Naive B cell (primary cell): ENCODE data around the gene ALK. TPM values are rescaled to one million over a fixed set of nuclear protein-coding genes. Genes with fewer than 3 reads are reported as not detected.
A peak's percentile ranks its signal among the peaks of the same experiment; 100 is the strongest.

Source experiments
- ATAC-seq, 2 donors: fragments of 150-1000 bp; cut with Tn5 transposase; 2 replicates each; pipeline ENCODE4 v1.10.0; 2021; ENCODE audit warnings: low read depth in 2 of 2, mild to moderate bottlenecking in 2 of 2, moderate library complexity in 2 of 2
- DNase-seq: peaks from one replicate; pipeline ENCODE4 v3.0.0; 2022
- H3K27ac Mint-ChIP-seq, 6 donors: one replicate each; pipeline ENCODE4 v1.8.0; 2020 to 2022; ENCODE audit warnings: mild to moderate bottlenecking in 6 of 6, mixed read lengths in 6 of 6, moderate library complexity in 5 of 6, inconsistent platforms in 2 of 6
- H3K27me3 Mint-ChIP-seq, 3 donors: one replicate each; pipeline ENCODE4 v1.8.0; 2021 to 2022; ENCODE audit warnings: mixed read lengths in 3 of 3, mild to moderate bottlenecking in 1 of 3
- H3K36me3 Mint-ChIP-seq, 2 donors: one replicate each; pipeline ENCODE4 v1.8.0; 2020 to 2022; ENCODE audit warnings: mixed read lengths in 2 of 2, inconsistent platforms in 1 of 2, mild to moderate bottlenecking in 1 of 2
- H3K4me1 Mint-ChIP-seq, 3 donors: one replicate each; pipeline ENCODE4 v1.8.0; 2020 to 2022; ENCODE audit warnings: mixed read lengths in 3 of 3, inconsistent platforms in 1 of 3, mild to moderate bottlenecking in 1 of 3, moderate library complexity in 1 of 3
- H3K4me3 Mint-ChIP-seq, 8 donors: one replicate each; pipeline ENCODE4 v1.8.0; 2020 to 2022; ENCODE audit warnings: mild to moderate bottlenecking in 8 of 8, mixed read lengths in 8 of 8, moderate library complexity in 8 of 8, inconsistent platforms in 2 of 8
- H3K9me3 Mint-ChIP-seq, 7 donors: one replicate each; pipeline ENCODE4 v1.8.0; 2020 to 2022; ENCODE audit warnings: mixed read lengths in 7 of 7, mild to moderate bottlenecking in 5 of 7, inconsistent platforms in 2 of 7, moderate library complexity in 1 of 7
- polyA plus RNA-seq, 6 donors: library from polyadenylated mRNA; unstranded; fragments of 300-500 nt; fragmentation: Illumina TruSeq; gene quantifications; one replicate each; pipeline ENCODE4 v1.2.3, GENCODE V29; 2021; ENCODE audit warnings: low read depth in 6 of 6

Gene ALK
- polyA plus RNA-seq, 6 donors from 2014 or later, result not detected

- ATAC-seq (no peak), DNase-seq (no peak)
- Mint-ChIP-seq H3K27ac (no peak overlapping the region), H3K4me3 (no peak overlapping the region), H3K36me3 (no peaks in the 10 kb centered on the region), H3K27me3 (peaks cover 10 to 51% (median 29%) of the 10 kb centered on the region in 3 donors), H3K9me3 (no peaks in the 10 kb centered on the region), H3K4me1 (no peaks in the 10 kb centered on the region)
These were observed 648.2 kb downstream of the ALK start for GRCh38 chr2:29273004-29273684.

GRCh38 chr2:29272311-29272710 lies 649.1 kb downstream of the ALK start:
- Mint-ChIP-seq H3K27ac (no peak overlapping the region), H3K36me3 (no peaks in the 10 kb centered on the region)
- ATAC-seq, result no peak

GRCh38 chr2:29270701-29271121 lies 650.7 kb downstream of the ALK start:
- H3K27me3 Mint-ChIP-seq, result peaks cover 9 to 35% (median 34%) of the 10 kb centered on the region in 3 donors
- peaks cover 0 to 4% (median 0%) of the 10 kb centered on the region in 7 donors for H3K9me3 Mint-ChIP-seq
- no peaks in the 10 kb centered on the region for H3K36me3 Mint-ChIP-seq
- no peak overlapping the region for H3K27ac Mint-ChIP-seq
- no peak for DNase-seq
- no peak for ATAC-seq
- H3K4me1 Mint-ChIP-seq, result no peaks in the 10 kb centered on the region
- H3K4me3 Mint-ChIP-seq, result no peak overlapping the region

More at GRCh38 chr2:29272311-29272710, 649.1 kb downstream of the ALK start:
- Mint-ChIP-seq H3K4me3 (no peak overlapping the region), H3K4me1 (no peaks in the 10 kb centered on the region), H3K27me3 (peaks cover 12 to 43% (median 32%) of the 10 kb centered on the region in 3 donors), H3K9me3 (peaks cover 0 to 2% (median 0%) of the 10 kb centered on the region in 7 donors)
- DNase-seq, result no peak

GRCh38 chr2:29269765-29270109 lies 651.6 kb downstream of the ALK start:
- H3K4me3 Mint-ChIP-seq, result peak overlapping the region in 1 of 8 donors; percentile 66
- H3K36me3 Mint-ChIP-seq, result no peaks in the 10 kb centered on the region
- H3K9me3 Mint-ChIP-seq, result peaks cover 0 to 4% (median 0%) of the 10 kb centered on the region in 7 donors
- no peak for ATAC-seq
- H3K27ac Mint-ChIP-seq, result no peak overlapping the region
- no peak for DNase-seq
- H3K4me1 Mint-ChIP-seq, result no peaks in the 10 kb centered on the region
- peaks cover 4 to 35% (median 28%) of the 10 kb centered on the region in 3 donors for H3K27me3 Mint-ChIP-seq

- peaks cover 4 to 34% (median 32%) of the 10 kb centered on the region in 3 donors for H3K27me3 Mint-ChIP-seq
- H3K4me3 Mint-ChIP-seq, result no peak overlapping the region
- ATAC-seq, result no peak
- no peak overlapping the region for H3K27ac Mint-ChIP-seq
- DNase-seq, result no peak
- H3K36me3 Mint-ChIP-seq, result peaks cover 0 to under 1% of the 10 kb centered on the region in 2 donors
- H3K9me3 Mint-ChIP-seq, result peaks cover 0 to 4% (median 2%) of the 10 kb centered on the region in 7 donors
- no peaks in the 10 kb centered on the region for H3K4me1 Mint-ChIP-seq
These were observed 652.2 kb downstream of the ALK start for GRCh38 chr2:29269095-29269764.

GRCh38 chr2:29267720-29268119 lies 653.7 kb downstream of the ALK start:
- ATAC-seq (no peak), DNase-seq (no peak)
- H3K27ac Mint-ChIP-seq, result no peak overlapping the region
- peaks cover 0 to 13% of the 10 kb centered on the region in 2 donors for H3K36me3 Mint-ChIP-seq
- peaks cover 0 to 2% (median 0%) of the 10 kb centered on the region in 3 donors for H3K4me1 Mint-ChIP-seq
- H3K9me3 Mint-ChIP-seq, result peaks cover 4 to 14% (median 5%) of the 10 kb centered on the region in 7 donors
- H3K27me3 Mint-ChIP-seq, result peaks cover 12 to 30% (median 28%) of the 10 kb centered on the region in 3 donors
- no peak overlapping the region for H3K4me3 Mint-ChIP-seq

- Mint-ChIP-seq H3K36me3 (peaks cover 0 to 13% of the 10 kb centered on the region in 2 donors), H3K27ac (no peak overlapping the region), H3K4me1 (peaks cover 0 to 2% (median 0%) of the 10 kb centered on the region in 3 donors), H3K4me3 (no peak overlapping the region), H3K9me3 (peaks cover 4 to 14% (median 5%) of the 10 kb centered on the region in 7 donors), H3K27me3 (peaks cover 31 to 39% (median 35%) of the 10 kb centered on the region in 3 donors)
- no peak for ATAC-seq
- no peak for DNase-seq
These were observed 657.5 kb downstream of the ALK start for GRCh38 chr2:29263886-29264285.

- H3K36me3 Mint-ChIP-seq, result peaks cover 0 to 13% of the 10 kb centered on the region in 2 donors
- H3K27ac Mint-ChIP-seq, result no peak overlapping the region
- H3K4me1 Mint-ChIP-seq, result peaks cover 0 to 2% (median 0%) of the 10 kb centered on the region in 3 donors
- peaks cover 4 to 14% (median 5%) of the 10 kb centered on the region in 7 donors for H3K9me3 Mint-ChIP-seq
- no peak overlapping the region for H3K4me3 Mint-ChIP-seq
- H3K27me3 Mint-ChIP-seq, result peaks cover 27 to 37% (median 32%) of the 10 kb centered on the region in 3 donors
- ATAC-seq (no peak), DNase-seq (no peak)
These were observed 658.6 kb downstream of the ALK start for GRCh38 chr2:29262681-29263260.

GRCh38 chr2:29261003-29261402 lies 660.4 kb downstream of the ALK start:
- Mint-ChIP-seq H3K9me3 (peaks cover 0 to 14% (median 5%) of the 10 kb centered on the region in 7 donors), H3K4me1 (peaks cover 0 to 2% (median 0%) of the 10 kb centered on the region in 3 donors), H3K27me3 (peaks cover 27 to 37% (median 32%) of the 10 kb centered on the region in 3 donors), H3K4me3 (no peak overlapping the region), H3K27ac (peak overlapping the region in 1 of 6 donors; percentile 81), H3K36me3 (peaks cover 0 to 13% of the 10 kb centered on the region in 2 donors)
- DNase-seq (no peak), ATAC-seq (no peak)

- Mint-ChIP-seq H3K4me1 (peaks cover 0 to 2% (median 0%) of the 10 kb centered on the region in 3 donors), H3K4me3 (no peak overlapping the region), H3K27me3 (peaks cover 27 to 37% (median 32%) of the 10 kb centered on the region in 3 donors), H3K36me3 (peaks cover 0 to 13% of the 10 kb centered on the region in 2 donors), H3K9me3 (peaks cover 0 to 14% (median 5%) of the 10 kb centered on the region in 7 donors), H3K27ac (no peak overlapping the region)
- ATAC-seq (no peak), DNase-seq (no peak)
These were observed 661.1 kb downstream of the ALK start for GRCh38 chr2:29260142-29260772.

GRCh38 chr2:29259221-29259620 lies 662.2 kb downstream of the ALK start:
- H3K4me3 Mint-ChIP-seq, result no peak overlapping the region
- H3K9me3 Mint-ChIP-seq, result peaks cover 0 to 12% (median 4%) of the 10 kb centered on the region in 7 donors
- H3K27me3 Mint-ChIP-seq, result peaks cover 28 to 36% (median 32%) of the 10 kb centered on the region in 3 donors
- peaks cover 0 to 12% of the 10 kb centered on the region in 2 donors for H3K36me3 Mint-ChIP-seq
- ATAC-seq, result no peak
- peaks cover 0 to 2% (median 0%) of the 10 kb centered on the region in 3 donors for H3K4me1 Mint-ChIP-seq
- no peak for DNase-seq
- no peak overlapping the region for H3K27ac Mint-ChIP-seq

GRCh38 chr2:29255004-29255403 lies 666.4 kb downstream of the ALK start:
- no peaks in the 10 kb centered on the region for H3K36me3 Mint-ChIP-seq
- no peaks in the 10 kb centered on the region for H3K4me1 Mint-ChIP-seq
- H3K27ac Mint-ChIP-seq, result no peak overlapping the region

More at GRCh38 chr2:29255004-29255403, 666.4 kb downstream of the ALK start:
- no peak for DNase-seq
- no peak for ATAC-seq
- H3K4me3 Mint-ChIP-seq, result no peak overlapping the region
- H3K9me3 Mint-ChIP-seq, result peaks cover 0 to 4% (median 0%) of the 10 kb centered on the region in 7 donors
- peaks cover under 1 to 11% (median 10%) of the 10 kb centered on the region in 3 donors for H3K27me3 Mint-ChIP-seq
